ENCODE data around the gene NHS.
"Not testable (repeated sequence)": the region's sequence is repeated elsewhere in the genome, so short reads cannot be mapped to it uniquely, and the experiment has no call there.

NHS gene

GRCh38 chrX:17552044-17552650 lies 177.1 kb downstream of the NHS start:
- no peak for ATAC-seq

GRCh38 chrX:17553469-17553868 lies 178.5 kb downstream of the NHS start:
- ATAC-seq, result no peak

- no peak for ATAC-seq
Observed at GRCh38 chrX:17553961-17554482, 179.0 kb downstream of the NHS start.

- ATAC-seq, result no peak
Observed at GRCh38 chrX:17554914-17555313, 179.9 kb downstream of the NHS start.

GRCh38 chrX:17555846-17556245 lies 180.8 kb downstream of the NHS start:
- ATAC-seq, result no peak

GRCh38 chrX:17559728-17560379 lies 184.9 kb downstream of the NHS start:
- ATAC-seq, result no peak

- no peak for ATAC-seq
Observed at GRCh38 chrX:17560385-17560784, 185.4 kb downstream of the NHS start.

GRCh38 chrX:17563076-17563475 lies 188.1 kb downstream of the NHS start:
- ATAC-seq, result no peak

- no peak for ATAC-seq
Observed at GRCh38 chrX:17563515-17563914, 188.5 kb downstream of the NHS start.

- no peak for ATAC-seq
Observed at GRCh38 chrX:17564689-17565409, 189.8 kb downstream of the NHS start.

- ATAC-seq, result no peak
Observed at GRCh38 chrX:17566740-17567139, 191.7 kb downstream of the NHS start.

GRCh38 chrX:17567187-17567586 lies 192.2 kb downstream of the NHS start:
- no peak for ATAC-seq

GRCh38 chrX:17567821-17568220 lies 192.8 kb downstream of the NHS start:
- no peak for ATAC-seq

- not testable (repeated sequence) for ATAC-seq
Observed at GRCh38 chrX:17568804-17569203, 193.8 kb downstream of the NHS start.

- ATAC-seq, result no peak
Observed at GRCh38 chrX:17579026-17579425, 204.0 kb downstream of the NHS start.

GRCh38 chrX:17580539-17581152 lies 205.6 kb downstream of the NHS start:
- ATAC-seq, result no peak

GRCh38 chrX:17581641-17582040 lies 206.6 kb downstream of the NHS start:
- no peak for ATAC-seq

- no peak for ATAC-seq
Observed at GRCh38 chrX:17584248-17584681, 209.3 kb downstream of the NHS start.

- no peak for ATAC-seq
Observed at GRCh38 chrX:17585006-17585405, 210.0 kb downstream of the NHS start.

- no peak for ATAC-seq
Observed at GRCh38 chrX:17587366-17587765, 212.4 kb downstream of the NHS start.

- ATAC-seq, result no peak
Observed at GRCh38 chrX:17588303-17588702, 213.3 kb downstream of the NHS start.

- ATAC-seq, result no peak
Observed at GRCh38 chrX:17590892-17591740, 216.1 kb downstream of the NHS start.
